HG03097 (cell line): ENCODE data around the gene CPNE7.

Experiments
- ATAC-seq: cut with Tn5 transposase; IDR thresholded peaks from one replicate; pipeline ENCODE4 v1.9.1; 2021; ENCODE audit not compliant: unreplicated experiment, low FRiP score

CPNE7 gene

DNA sequence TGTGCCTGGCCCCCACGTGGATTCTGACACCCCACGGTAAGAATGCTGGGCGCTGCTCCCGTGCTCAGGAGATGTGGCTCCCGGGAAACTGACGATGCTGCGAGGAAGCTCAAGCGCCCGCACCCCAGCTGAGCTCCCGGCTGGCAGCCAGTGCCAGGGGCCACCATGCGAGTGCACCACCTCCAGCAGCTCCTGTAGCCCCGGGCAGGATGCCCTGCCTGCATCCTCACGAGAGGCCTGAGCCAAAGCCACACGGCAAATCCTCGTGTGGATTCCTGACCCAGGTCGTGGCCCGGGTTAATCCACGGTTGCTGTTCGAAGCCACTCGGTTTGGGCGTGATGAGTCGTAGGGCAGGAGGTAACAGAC, 26.3 kb downstream of the CPNE7 start:
- ATAC-seq = no peak

DNA sequence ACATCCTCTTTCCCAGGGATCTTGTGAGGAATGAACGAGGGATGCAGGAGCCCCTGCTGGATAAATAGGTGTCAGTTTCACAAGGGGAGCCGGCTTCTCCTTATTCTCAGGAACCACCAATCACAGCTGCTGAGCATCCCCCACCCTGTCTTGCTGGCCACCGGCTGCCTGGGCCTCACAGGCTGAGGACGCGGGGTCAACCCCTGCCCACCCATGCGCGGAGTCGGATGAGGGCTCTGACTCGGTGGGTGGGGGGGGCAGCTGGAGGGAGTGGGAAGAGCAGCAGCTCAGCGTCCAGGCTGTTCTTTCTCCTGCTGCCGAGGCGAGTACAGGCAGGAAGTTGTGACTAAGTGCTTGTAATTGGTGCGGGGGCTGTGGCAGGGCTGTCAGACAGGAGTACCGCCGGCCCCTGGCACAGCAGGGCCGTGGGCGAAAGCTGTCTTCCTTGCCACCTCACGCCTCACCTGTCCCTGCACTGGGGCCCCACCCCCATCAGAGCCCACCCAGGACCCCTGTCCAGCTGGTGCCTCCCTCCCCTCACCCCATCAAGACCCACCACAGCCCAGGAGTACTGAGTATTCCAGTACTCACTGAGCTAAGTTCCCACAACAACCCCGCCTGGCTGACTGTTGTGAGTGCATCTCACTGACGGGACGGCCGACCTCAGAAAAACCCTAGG, 26.9 kb downstream of the CPNE7 start:
- ATAC-seq = no peak

- ATAC-seq = no peak
Observed at GRCh38 chr16:89602952-89603590, 27.5 kb downstream of the CPNE7 start.

DNA sequence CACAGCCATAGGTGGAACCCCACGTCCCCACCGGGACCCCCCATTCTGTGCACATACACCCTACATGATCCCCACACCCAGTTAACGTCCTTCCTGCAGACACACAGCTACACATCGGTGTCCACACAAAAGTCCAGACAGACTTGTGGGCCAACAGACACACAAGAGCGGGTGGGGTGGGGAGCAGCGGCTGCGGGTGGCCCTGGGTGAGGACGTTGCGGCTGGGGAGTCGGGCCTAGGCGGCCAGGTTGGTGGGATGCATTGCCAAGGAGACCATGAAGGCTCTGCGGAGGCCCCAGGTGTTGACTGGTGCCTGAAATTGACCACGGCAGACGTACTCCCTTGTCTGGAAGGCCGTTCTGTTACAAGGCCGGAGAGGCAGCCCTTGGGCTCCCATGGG, 29.2 kb downstream of the CPNE7 start:
- no peak for ATAC-seq

DNA sequence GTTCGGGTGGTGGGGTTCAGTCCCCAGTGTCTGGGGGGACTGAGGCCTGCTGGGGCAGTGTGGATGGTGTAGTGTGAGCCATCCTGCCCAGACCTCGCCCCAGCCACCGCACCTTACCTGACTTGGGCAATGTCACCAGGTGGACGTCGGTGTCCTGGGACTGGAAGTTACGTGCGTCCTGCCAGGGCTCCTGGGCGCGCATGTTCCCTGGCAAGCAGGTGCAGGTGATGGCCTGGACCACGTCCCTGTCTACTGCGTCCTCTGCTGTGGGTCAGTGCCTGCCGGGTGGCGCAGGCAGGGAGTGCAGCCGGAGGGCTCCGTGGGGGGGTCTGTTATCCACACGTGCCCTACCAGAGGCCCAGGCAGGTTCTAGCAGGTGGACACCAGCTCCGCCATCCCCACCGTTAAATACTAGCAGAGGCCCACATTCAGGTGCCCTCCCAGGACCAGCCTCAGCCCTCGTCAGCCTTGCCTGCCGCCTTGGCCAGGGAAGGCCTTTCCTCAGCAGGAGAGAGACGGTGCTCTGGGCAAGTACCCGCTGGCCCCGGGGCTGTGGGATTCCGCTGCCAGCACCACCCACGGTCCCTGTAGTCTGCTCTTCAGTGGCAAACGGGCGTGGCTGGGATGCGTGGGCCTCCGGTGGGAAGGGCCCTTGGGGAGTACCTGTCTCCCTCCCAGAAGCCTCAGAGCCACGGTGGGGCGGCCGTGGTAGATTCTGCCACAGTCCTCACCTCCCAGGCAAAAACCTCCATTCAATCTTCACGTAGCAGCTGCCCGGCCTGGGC, 29.8 kb downstream of the CPNE7 start:
- no peak for ATAC-seq

DNA sequence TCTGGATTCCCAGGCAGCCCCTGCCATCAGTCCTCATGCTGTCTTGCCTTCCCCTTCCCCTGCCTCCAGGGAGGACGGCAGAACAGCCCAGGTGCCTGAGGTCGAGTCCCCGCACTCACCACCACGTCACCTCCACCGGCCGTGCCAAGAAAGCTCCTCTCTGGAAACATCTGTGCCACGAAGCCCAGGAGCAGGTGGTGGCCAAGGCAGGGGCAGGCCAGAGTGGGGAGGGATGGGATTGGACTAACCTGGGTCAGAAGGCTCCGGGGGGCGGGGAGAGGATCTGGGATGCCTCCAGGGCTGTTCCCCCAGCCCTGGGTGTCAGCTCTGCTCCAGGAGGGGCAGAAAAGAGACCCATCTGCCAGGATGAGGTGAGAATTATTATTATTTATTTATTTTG, 30.4 kb downstream of the CPNE7 start:
- ATAC-seq = no peak

GRCh38 chr16:89607453-89607852, 31.9 kb downstream of the CPNE7 start:
- ATAC-seq = no peak

DNA sequence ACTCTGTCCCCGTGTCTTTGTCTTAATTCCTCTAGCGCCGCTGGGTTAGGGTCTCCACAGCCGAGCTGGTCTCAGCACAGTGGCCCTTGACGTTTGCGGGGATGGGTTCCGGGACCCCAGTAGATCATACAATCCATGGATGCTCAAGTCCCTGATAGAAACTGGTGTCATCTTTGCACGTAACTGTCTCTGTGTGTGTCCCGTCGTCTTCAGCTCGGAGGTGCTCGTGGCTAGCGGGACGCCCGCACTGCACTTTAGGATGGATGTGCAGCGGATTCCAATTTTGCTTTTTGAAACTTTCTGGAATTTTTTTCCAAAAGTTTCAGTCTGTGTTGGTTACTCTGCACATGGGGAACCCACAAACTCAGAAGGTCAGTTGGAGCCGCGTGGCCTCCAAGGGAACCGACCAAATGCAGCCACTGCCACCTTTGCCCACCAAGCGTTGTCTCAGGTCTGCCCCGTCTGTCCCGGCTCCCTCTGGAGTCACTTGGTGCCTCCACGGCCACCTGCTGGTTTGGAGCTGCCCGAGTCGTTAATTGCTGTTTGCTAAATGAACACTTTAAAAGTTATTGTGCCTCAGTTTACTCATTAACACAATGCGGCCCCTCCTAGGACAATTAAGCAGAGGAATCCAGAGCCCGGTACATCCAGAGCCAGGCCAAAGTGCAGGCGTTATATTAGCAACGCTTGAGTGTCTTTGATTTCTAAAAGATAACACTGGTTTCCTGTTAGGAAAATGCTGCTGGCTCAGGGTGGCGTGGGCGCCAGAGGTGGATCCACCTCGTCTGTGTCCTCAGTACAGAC, 32.6 kb downstream of the CPNE7 start:
- no peak for ATAC-seq

- ATAC-seq = no peak
Observed at GRCh38 chr16:89610108-89610453, 34.5 kb downstream of the CPNE7 start.

GRCh38 chr16:89612415-89613166, 37.0 kb downstream of the CPNE7 start:
- no peak for ATAC-seq

DNA sequence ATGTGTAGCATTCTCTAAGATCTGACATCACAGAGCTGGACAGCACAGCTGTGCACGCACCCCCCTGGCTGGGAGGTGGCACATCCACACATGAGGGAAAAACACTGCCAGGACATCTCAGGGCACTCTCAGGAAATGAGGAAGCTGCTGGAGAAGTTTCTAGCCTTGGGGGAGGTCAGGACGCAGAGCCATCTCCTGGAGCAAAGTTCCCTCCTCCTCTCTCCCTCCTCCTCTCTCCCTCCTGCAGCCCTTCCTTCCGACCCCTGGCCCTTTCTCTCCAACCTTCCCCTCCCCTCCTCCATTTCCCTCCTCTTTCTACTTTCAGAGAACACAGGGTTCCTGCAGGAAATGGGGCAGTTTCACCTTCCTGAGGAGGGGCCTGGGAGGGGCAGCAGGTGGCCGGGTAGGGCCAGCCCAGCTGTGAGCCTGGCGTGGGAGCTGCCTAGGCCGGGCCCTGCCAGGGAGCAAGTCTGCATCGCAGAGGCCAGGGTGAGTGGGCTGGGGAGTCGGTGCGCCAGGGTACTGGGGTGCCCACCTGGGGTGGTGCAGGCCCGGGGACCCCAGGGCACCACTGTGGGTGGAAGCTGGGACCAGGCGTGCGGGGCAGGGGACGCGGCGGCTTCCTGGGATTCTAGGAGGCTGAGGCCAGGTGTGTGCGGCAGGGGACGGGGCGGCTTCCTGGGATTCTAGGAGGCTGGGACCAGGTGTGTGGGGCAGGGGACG, 37.8 kb downstream of the CPNE7 start, which contains the start of gene DPEP1:
DPEP1 (plus strand) TSS at position 412 of the 723 bp plus-strand sequence. CDS start 16,769 bp downstream, outside the sequence.
- ATAC-seq = no peak

DNA sequence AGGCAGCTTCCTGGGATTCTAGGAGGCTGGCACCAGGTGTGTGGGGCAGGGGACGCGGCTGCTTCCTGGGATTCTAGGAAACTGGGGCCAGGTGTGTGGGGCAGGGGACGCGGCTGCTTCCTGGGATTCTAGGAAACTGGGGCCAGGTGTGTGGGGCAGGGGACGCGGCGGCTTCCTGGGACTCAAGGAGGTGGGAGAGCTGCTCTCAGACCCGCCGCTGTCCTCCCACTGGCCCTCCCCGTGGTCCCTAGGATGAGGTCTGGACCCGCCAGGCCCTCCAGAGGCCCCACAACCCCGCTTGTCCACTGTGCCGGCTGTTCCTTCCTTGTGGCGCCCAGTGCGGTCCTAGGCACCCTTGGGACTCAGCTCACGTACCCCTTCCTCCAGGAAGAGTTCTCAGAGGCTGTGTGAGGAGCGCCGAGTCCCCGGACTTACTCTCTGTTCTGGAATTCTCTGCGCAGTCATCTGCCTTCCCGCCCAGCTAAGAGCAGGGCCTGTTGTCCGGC, 38.4 kb downstream of the CPNE7 start:
- ATAC-seq = no peak

DNA sequence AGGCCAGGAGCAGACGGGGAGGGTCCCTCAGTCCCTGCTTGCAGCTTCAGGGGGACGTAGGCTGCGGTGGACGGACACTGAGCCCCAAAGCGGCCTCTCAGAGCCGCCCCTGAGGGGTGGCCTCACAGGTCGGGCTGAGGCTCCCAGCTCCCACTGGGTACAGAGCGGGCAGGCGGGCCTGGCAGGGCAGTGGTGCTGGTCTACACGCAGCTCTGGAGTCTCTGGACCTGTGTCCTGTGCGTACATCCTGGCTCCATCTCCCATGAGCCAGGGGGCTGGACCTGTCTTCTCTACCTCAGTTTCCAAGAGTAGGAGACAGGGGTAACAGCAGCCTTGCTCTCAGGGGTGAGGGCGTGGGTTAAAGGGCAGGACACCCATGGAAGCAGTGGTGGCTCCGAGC, 39.6 kb downstream of the CPNE7 start:
- ATAC-seq = no peak

DNA sequence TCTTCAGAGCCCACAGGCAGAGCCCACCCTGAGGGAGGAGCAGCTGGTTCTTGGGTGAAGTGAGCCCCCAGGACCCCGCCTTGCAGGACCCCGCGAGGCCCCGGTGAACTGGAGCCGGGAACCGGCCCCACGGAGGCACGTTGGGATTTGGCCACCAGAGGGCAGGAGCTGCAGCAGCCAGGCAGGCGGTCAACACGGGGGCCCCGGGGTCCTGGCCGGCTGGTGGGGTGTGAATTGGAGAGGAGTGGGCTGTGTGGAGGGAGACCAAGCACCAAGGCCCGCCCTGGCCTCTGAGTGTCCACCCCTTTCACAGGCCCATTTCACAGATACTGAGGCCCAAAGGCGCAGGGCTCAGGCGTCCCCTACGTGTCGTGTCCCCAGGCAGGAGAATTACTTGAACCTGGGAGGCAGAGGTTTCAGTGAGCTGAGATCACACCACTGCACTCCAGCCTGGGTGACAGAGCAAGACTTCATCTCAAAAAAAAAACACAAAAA, 40.1 kb downstream of the CPNE7 start:
- ATAC-seq = no peak

GRCh38 chr16:89616623-89617022, 41.1 kb downstream of the CPNE7 start:
- ATAC-seq = no peak

- ATAC-seq = no peak
Observed at GRCh38 chr16:89617036-89617435, 41.5 kb downstream of the CPNE7 start.

GRCh38 chr16:89618109-89618998, 42.8 kb downstream of the CPNE7 start:
- no peak for ATAC-seq

DNA sequence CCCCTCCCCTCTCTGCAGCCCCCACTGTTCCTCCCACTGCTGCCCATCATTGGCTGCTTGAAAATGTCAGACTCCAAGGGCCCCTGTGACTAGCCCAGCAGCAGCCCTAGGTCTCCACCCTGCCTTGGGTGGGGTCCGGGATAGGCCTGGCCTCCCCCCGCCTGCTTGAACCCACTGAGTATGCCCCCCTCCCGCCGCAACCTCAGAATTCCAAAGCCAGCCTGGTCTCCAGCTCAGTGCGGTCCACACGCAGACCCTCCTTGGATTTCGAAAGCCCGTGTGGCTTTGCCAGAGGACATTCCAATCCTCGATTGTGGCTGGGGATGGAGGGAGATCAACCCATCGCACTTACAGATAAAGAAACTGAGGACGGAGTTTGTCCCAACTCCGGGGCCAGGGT, 44.3 kb downstream of the CPNE7 start:
- no peak for ATAC-seq
